ENCODE data around the gene SLC16A4.

SLC16A4 gene

DNA sequence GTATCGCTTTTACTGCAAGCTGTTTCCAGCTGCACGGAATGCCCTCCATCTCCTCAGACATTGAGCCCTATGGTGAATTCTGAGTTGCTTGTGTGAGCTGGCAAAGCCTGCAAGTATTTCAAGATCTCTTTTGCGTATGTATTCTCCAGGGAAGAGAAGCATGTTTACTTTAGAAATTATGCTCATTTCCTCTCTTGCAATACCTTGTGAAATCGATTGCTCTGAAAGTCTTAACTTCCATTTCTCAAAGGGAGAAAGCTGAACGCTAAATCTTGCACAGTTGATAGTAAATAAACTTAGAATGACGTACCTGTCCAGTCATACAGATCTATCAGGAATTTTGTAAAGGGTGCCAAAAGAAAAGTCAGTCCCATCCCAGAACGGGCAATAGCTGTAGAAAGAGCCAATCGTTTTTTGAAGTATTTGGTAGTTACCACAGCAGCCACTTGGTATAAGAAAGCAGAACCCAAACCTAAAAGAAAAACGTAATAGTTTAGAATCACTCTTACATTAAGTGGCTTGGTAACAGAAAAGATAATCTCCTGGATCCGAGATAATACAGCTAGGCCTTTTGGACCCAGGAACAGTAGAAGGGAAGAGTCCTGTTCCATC is 10.0 kb downstream of the SLC16A4 start:
- no peak for DNase-seq
- in situ Hi-C loops (cut with MboI; ENCODE audit: low pct_unique_long_range_greater_than_20kb, low sequenced_read_pairs) = no loop called here

DNA sequence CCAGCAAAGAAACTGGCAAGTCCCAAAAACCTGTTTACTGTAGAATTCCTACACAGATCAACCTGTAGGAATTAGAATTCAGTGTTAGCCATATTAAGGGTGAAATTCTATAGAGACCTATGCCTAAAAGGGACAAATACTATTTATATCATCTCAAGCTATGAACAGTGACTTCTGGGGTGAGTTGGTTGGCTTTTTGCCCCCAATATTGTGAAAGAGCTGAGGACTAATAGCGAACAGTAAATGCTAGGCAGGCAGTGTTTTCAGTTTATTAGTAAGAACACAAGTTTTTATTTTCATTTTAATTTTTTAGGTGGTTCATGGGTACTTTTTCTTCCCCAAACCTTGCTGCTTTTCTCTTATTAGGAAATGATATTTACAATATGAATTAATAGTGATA is 15.3 kb downstream of the SLC16A4 start:
- no peak for DNase-seq
- in situ Hi-C loops (cut with MboI; ENCODE audit: low pct_unique_long_range_greater_than_20kb, low sequenced_read_pairs) = no loop called here

DNA sequence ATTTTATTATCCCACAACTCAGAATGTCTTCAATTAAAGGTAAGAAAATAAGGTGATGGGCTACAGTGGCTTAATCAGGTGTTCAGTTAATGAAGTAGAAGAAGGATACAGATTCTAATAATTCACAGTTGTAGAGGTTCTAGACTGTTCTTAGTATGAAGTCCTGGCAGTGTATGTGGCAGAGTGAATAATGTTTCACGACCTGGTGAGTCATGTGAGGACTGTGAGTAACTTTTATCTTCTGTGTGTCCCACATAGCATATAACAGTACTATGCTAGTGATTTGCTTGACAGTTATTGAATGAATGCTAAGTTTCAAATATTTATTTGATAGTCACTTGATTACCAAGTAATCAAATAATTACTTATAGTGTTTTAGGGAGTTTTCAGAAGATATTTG is 20.0 kb downstream of the SLC16A4 start:
- DNase-seq = no peak
- in situ Hi-C loops (cut with MboI; ENCODE audit: low pct_unique_long_range_greater_than_20kb, low sequenced_read_pairs) = no loop called here

DNA sequence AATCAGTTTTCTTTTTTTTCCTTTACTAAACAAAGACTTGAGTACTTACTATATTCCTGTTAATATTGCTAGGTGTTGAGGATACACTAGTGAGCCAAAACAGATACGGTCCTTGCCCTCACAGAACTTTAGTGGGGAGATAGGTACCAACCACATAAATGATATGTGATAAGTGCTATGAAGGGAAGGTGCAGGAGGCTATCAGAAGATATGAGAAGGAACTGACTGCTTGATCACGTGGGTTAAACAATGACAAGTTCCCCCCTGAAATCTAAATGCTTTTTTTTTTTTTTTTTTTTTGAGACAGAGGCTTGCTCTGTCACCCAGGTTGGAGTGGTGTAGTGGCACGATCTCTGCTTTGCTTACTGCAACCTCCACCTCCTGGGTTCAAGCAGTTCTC is 26.6 kb downstream of the SLC16A4 start:
- DNase-seq = no peak
- in situ Hi-C loops (cut with MboI; ENCODE audit: low pct_unique_long_range_greater_than_20kb, low sequenced_read_pairs) = no loop called here

DNA sequence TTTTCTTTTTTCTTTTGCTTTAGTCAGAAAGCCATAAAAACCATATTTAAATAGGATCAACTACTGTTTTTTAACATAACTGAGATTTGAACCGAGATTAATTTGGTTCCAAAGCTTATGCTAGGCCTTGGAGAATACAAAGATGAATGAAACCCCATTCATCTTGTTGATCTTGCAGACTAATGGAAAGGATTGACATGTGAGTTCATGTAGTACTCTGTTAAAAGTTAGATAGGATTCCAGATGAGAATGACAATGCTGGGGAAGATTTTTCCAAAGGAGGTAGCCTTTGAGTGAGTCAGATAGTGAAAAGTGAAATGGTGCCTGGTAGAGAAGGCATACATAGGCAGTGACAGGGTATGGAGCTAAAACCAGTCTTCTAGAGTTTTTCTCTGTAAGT is 29.0 kb downstream of the SLC16A4 start:
- no peak for DNase-seq
- in situ Hi-C loops (cut with MboI; ENCODE audit: low pct_unique_long_range_greater_than_20kb, low sequenced_read_pairs) = no loop called here

DNA sequence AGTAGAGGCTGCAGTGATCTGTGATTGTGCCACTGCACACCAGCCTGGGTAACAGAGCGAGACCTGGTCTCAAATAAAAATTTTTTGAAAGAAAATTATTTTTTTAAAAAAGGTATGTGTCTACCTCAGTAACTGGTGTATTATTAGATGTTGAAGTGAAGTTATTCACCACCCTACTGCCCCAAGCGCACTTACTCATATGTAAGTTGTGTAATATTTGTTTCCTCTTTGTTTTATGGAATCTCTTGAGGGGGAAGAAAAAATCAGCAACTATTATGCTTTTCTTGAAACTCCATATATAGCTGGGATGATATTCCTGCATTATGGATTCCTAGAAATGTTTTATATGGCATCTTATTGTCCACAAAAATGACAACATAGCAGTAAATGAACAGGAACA is 30.4 kb downstream of the SLC16A4 start:
- DNase-seq = no peak
- in situ Hi-C loops (cut with MboI; ENCODE audit: low pct_unique_long_range_greater_than_20kb, low sequenced_read_pairs) = no loop called here

DNA sequence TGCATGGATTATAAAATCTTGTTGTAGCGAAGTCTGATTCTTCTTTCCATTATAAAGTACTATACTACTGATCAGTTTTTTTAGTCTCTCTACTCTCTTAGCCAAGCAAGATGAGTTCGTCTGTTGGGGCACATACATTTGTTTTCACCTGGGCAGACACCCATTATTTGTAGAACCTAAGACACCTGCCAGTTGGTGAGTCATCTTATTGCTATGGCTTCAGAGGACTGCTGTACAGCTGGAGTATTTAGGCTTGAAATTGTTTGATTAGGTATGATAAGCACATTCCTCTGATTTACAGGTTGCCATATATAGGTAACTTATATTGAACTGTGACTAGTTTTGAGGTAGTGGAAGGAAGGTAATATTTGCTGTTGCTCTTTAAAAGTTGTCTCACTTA is 34.4 kb downstream of the SLC16A4 start:
- in situ Hi-C loops (cut with MboI; ENCODE audit: low pct_unique_long_range_greater_than_20kb, low sequenced_read_pairs) = no loop called here
- DNase-seq = no peak

DNA sequence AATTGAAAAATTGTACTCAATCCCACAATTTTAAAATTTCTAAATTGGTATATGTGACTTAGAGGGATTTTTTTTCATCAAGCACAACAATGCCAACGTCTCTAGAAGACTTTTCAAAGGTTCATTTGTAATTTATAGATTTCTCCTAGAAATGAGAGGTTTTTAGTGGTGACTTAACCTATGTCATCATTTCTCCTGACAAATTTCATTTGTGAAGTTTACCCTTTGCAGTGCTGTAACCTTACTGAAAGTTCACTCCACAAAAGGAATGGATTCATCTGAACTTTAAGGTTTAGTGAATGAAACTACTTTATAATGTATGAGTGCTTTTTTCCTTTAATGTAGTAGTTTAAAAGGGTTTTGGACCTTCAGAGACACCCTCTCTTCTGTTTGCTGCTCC is 35.5 kb downstream of the SLC16A4 start:
- DNase-seq = no peak
- in situ Hi-C loops (cut with MboI; ENCODE audit: low pct_unique_long_range_greater_than_20kb, low sequenced_read_pairs) = no loop called here

DNA sequence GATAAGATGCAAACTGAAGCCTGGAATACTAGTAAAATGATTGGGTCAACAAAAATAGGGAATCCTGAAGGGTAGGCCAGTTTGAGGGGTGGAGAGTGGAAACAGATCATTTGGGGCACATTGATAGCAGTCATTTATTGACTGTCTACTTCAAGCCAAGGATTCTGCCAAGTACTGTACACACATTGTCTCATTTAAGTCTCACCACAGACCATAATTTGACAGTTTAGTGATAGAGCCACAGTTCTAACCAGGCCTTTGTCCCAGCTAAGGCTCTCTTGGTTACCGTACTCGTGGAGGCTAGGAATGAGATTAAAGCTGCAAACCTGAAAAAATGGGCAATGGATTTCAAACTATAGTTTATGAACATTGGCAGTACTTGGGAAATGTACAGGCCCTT is 40.5 kb downstream of the SLC16A4 start:
- in situ Hi-C loops (cut with MboI; ENCODE audit: low pct_unique_long_range_greater_than_20kb, low sequenced_read_pairs) = no loop called here

DNA sequence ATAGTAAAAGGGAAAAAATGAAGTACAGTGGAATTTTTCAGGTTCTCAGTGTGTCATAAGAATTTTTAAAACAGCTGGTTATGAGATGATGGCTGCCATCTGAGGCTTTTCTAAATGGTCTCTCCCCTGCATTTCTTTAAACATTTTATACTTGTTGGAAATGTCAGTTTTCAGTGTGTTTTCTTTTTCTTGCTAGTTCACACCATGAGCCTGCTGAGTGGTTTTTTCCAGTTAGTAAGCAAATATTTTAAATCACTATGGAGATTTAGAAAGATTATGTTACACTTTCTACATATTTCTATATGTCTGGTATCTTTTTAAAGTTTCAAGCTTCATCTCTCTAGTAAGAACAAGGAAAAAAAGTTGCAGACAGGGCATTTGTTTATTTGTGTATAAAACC is 42.1 kb downstream of the SLC16A4 start:
- in situ Hi-C loops (cut with MboI; ENCODE audit: low pct_unique_long_range_greater_than_20kb, low sequenced_read_pairs) = no loop called here
- no peak for DNase-seq

More for the DNA sequence above, 40.5 kb downstream of the SLC16A4 start:
- no peak for DNase-seq

DNA sequence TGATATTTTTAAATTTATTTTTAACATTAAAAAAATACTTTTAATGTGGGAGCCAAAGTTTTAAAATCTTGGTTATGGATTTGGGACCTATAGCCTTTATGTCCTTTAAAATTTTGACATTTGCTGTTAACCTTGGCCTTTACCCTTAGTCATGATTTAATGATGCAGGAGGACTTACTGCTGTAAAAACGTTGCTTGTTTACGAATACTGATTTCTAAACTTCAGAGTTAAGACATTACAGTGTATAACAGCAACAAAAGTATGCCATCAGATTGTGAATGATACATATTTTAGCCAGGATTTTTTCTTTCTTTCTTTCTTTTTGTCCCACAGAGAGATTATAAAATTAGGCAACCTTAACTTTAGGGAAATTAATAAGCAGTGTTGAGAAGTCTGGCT is 42.8 kb downstream of the SLC16A4 start:
- DNase-seq = no peak
- in situ Hi-C loops (cut with MboI; ENCODE audit: low pct_unique_long_range_greater_than_20kb, low sequenced_read_pairs) = no loop called here

DNA sequence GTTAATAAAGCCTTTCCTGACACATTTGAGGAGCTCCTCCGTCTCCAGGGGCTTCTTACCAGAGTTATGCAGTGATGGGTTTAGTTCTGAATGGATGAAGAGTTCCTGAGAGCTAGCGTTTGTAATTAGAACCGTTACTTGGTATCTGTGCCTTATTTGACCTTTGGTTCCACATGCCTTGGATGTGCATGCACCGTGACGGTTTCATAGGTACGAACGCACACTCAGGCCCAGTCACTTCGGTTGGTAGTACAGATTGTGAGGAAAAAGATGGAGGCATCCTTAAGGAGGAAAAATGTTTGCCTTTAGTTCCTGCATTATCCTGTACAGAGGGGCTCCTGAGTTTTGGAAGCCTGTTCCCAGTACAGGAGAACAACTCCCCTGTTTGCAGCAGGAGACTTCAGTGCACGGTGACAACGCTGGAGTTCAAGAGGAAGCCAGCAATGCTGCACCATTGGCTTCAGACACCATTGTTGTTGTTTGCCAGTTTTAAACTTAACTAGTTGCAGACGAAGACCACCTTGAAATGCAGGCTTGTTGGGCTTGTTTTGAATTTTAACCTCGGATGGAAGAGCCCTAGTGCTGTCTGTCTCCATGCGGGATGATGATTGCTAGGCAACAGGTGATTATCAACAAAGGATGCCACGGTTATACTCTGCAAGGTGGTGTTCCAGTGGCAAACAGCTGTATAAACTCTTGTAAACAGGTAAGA is 43.5 kb downstream of the SLC16A4 start:
- no peak for DNase-seq
- in situ Hi-C loops (cut with MboI; ENCODE audit: low pct_unique_long_range_greater_than_20kb, low sequenced_read_pairs) = no loop called here

DNA sequence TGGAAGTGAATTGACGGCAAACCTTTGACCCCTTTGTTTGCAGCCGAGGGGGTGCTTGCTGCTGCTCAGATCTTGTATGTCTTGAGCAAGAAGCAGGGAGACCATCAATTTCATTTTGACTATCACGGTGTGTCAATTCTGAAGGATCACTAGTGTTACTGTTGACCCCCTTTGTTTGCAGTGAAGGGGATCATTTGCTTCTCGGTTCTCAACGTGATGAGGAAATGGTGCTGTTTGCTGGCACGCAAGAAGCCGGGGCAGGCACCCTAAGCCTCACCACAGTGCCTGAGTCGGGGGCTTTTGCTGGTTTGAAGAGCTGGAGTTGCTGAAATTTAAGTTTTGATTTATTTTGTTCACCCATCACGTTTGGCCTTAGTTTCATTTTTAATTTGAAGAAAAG is 44.1 kb downstream of the SLC16A4 start:
- no peak for DNase-seq

DNA sequence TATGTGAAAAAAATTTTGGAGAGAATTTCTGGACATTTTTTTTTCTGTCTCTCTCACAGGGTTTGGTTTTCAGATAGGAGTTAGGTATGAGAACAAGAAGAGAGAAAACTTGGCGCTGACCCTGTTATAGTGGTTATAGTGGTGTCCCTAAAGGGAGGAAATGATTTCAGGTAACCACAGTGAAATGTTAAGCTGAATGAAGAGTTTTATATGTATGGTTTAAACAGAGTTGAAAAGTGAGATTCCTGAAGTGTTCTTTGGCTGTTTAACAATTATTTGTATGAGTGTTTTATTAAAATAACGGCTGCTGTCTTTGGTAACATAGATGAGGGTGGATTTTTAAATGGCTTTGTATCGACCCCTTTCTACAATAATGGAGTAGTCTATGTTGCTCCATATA is 45.3 kb downstream of the SLC16A4 start:
- no peak for DNase-seq
- in situ Hi-C loops (cut with MboI; ENCODE audit: low pct_unique_long_range_greater_than_20kb, low sequenced_read_pairs) = no loop called here

More for the DNA sequence above, 44.1 kb downstream of the SLC16A4 start:
- in situ Hi-C loops (cut with MboI; ENCODE audit: low pct_unique_long_range_greater_than_20kb, low sequenced_read_pairs) = no loop called here

DNA sequence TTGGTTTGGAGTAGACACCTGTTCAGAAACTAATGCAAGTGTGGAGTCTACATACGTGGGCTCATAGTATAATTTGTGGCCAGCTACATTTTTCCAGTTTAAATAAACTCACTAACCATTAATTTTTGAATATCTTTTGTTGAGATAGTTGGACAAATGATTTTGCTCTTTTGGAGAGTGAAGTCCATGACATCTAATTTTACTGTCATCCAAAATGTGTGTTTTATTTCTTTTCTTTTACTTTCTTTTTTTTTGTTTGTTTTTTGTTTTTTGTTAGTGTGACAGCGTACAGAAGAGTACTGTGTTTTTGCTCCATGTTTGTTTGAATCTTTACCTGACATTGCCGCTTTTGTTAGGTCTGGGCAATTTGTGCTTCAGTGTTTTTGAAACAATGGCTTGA is 46.7 kb downstream of the SLC16A4 start:
- in situ Hi-C loops (cut with MboI; ENCODE audit: low pct_unique_long_range_greater_than_20kb, low sequenced_read_pairs) = no loop called here
- DNase-seq = no peak

DNA sequence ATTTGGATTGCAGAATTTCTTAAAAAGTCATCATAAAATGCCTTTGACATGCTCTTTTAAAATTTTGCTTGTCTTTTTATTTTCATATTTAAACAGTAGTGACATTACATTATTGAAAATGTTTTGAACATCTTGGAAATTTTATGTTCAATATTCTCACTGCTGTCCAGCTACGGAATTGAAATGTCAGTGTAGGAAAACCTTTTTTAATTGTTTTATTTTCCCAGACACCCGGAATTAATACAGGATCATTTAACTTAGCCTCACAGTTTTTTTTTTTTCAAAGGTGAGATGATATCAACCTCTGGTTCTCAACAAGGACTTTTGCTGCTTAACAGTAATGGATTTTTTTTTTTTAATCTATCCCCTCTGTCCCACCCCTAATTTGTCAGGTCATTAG is 47.6 kb downstream of the SLC16A4 start:
- no peak for DNase-seq
- in situ Hi-C loops (cut with MboI; ENCODE audit: low pct_unique_long_range_greater_than_20kb, low sequenced_read_pairs) = no loop called here

DNA sequence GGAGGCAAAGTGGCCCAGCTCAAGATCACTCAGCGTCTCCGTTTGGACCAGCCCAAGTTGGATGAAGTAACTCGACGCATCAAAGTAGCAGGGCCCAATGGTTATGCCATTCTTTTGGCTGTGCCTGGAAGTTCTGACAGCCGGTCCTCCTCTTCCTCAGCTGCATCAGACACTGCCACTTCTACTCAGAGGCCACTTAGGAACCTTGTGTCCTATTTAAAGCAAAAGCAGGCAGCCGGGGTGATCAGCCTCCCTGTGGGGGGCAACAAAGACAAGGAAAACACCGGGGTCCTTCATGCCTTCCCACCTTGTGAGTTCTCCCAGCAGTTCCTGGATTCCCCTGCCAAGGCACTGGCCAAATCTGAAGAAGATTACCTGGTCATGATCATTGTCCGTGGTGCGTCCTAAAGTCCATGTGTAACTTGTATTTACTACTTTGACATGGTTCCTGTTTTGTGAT is 48.9 kb downstream of the SLC16A4 start:
- DNase-seq = no peak
- in situ Hi-C loops (cut with MboI; ENCODE audit: low pct_unique_long_range_greater_than_20kb, low sequenced_read_pairs) = no loop called here

DNA sequence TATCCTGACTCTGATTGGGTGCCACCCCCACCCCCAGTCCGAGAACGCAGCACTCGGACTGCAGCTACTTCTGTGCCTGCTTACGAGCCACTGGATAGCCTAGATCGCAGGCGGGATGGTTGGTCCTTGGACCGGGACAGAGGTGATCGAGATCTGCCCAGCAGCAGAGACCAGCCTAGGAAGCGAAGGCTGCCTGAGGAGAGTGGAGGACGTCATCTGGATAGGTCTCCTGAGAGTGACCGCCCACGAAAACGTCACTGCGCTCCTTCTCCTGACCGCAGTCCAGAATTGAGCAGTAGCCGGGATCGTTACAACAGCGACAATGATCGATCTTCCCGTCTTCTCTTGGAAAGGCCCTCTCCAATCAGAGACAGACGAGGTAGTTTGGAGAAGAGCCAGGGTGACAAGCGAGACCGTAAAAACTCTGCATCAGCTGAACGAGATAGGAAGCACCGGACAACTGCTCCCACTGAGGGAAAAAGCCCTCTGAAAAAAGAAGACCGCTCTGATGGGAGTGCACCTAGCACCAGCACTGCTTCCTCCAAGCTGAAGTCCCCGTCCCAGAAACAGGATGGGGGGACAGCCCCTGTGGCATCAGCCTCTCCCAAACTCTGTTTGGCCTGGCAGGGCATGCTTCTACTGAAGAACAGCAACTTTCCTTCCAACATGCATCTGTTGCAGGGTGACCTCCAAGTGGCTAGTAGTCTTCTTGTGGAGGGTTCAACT is 49.5 kb downstream of the SLC16A4 start:
- DNase-seq = no peak
- in situ Hi-C loops (cut with MboI; ENCODE audit: low pct_unique_long_range_greater_than_20kb, low sequenced_read_pairs) = no loop called here

DNA sequence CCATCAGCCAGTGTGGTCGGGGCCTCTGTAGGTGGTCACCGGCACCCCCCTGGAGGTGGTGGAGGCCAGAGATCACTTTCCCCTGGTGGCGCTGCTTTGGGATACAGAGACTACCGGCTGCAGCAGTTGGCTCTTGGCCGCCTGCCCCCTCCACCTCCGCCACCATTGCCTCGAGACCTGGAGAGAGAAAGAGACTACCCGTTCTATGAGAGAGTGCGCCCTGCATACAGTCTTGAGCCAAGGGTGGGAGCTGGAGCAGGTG is 50.7 kb downstream of the SLC16A4 start:
- DNase-seq = no peak
- in situ Hi-C loops (cut with MboI; ENCODE audit: low pct_unique_long_range_greater_than_20kb, low sequenced_read_pairs) = no loop called here

DNA sequence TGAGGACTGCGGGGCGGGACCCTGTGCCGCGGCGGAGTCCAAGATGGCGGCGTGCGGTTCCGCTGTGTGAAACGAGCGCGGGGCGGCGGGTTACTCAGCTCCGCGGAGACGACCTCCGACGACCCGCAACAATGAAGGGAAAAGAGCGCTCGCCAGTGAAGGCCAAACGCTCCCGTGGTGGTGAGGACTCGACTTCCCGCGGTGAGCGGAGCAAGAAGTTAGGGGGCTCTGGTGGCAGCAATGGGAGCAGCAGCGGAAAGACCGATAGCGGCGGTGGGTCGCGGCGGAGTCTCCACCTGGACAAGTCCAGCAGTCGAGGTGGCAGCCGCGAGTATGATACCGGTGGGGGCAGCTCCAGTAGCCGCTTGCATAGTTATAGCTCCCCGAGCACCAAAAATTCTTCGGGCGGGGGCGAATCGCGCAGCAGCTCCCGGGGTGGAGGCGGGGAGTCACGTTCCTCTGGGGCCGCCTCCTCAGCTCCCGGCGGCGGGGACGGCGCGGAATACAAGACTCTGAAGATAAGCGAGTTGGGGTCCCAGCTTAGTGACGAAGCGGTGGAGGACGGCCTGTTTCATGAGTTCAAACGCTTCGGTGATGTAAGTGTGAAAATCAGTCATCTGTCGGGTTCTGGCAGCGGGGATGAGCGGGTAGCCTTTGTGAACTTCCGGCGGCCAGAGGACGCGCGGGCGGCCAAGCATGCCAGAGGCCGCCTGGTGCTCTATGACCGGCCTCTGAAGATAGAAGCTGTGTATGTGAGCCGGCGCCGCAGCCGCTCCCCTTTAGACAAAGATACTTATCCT is 51.2 kb downstream of the SLC16A4 start:
- DNase-seq = no peak
- in situ Hi-C loops (cut with MboI; ENCODE audit: low pct_unique_long_range_greater_than_20kb, low sequenced_read_pairs) = no loop called here

Measured in KBM-7 (cell line).